Skeletal muscle cell (primary cell): Measurements from ENCODE around the gene NUDT19.

Experiments
- DNase-seq: peaks from one replicate; pipeline ENCODE4 v3.0.0-alpha.2; 2010; ENCODE audit warnings: low read depth
- H3K4me3 ChIP-seq: 2 replicates; pipeline ENCODE4 v1.5.1; 2011; ENCODE audit warnings: low read depth, mild to moderate bottlenecking, control low read depth, low read length, moderate library complexity

Gene NUDT19

GRCh38 chr19:32748948-32749347, 57.3 kb downstream of the NUDT19 start:
- H3K4me3 ChIP-seq = no peak overlapping the region
- DNase-seq = no peak

GRCh38 chr19:32749361-32749760, 57.7 kb downstream of the NUDT19 start:
- DNase-seq = no peak
- no peak overlapping the region for H3K4me3 ChIP-seq

GRCh38 chr19:32750441-32751055, 58.9 kb downstream of the NUDT19 start:
- DNase-seq = no peak
- H3K4me3 ChIP-seq = no peak overlapping the region

DNA sequence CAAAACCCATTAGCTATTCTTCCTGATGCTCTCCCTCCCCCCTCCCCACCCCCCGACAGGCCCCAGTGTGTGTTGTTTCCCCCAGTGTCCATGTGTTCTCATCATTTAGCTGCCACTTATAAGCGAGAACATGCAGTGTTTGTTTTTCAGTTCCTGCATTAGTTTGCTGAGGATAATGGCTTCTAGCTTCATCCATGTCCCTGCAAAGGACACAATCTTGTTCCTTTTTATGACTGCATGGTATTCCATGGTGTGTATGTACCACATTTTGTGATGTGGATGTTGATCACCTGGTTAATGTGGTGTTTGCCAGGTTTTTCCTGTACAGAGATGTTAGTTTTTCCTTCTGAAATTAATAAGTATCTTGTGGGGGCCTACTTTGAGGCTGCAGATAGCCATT, 59.4 kb downstream of the NUDT19 start:
- H3K4me3 ChIP-seq = no peak overlapping the region
- DNase-seq = no peak

GRCh38 chr19:32757189-32757588, 65.6 kb downstream of the NUDT19 start:
- no peak for DNase-seq
- H3K4me3 ChIP-seq = no peak overlapping the region
